Measurements from ENCODE around the gene PPP1R8. TPM values are rescaled to one million over a fixed set of nuclear protein-coding genes. Genes with fewer than 3 reads are reported as not detected.
"Not testable (repeated sequence)": the region's sequence is repeated elsewhere in the genome, so short reads cannot be mapped to it uniquely, and the experiment has no call there.

The PPP1R8 gene
- total RNA-seq, 1 donor from 2014 or later = 25.8 TPM

DNA sequence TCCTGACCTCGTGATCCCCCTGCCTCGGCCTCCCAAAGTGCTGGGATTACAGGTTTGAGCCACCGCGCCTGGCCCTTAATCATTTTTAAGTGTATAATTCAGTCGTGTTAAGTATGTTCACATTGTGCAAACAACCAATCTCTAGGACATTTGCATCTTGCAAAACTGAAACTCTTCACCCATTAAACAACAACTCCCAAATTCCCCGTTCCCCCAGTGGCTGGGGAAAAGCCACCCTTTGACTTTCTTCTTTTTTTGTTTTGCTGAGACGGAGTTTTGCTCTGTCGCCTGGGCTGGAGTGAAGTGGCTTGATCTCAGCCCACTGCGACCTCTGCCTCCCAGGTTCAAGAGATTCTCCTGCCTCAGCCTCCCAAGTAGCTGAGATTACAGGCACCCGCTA lies 35.2 kb downstream of the PPP1R8 start:
- intact Hi-C loops (cut with micrococcal nuclease) = no loop called here
- DNase-seq (no peak), ATAC-seq (no peak)

DNA sequence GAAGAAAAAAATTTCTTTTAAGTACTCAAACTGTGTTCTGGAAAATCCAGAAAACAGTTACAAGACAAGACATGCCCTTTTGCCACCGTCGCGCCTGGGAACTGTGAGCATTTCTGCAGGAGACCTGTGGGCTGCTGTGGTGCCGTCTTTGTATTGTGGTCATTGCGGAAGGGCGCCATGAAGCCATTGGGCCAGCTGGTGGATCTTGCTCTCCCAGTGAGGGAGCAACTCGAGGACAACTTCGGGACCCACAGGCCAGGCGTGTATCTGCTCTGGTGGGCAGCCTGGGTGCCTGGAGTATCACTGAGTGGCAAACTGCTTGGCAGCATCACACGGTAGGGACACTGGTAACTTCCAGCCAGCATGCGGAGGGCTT lies 38.0 kb downstream of the PPP1R8 start:
- intact Hi-C loops (cut with micrococcal nuclease) = no loop called here
- no peak for ATAC-seq
- DNase-seq = no peak

DNA sequence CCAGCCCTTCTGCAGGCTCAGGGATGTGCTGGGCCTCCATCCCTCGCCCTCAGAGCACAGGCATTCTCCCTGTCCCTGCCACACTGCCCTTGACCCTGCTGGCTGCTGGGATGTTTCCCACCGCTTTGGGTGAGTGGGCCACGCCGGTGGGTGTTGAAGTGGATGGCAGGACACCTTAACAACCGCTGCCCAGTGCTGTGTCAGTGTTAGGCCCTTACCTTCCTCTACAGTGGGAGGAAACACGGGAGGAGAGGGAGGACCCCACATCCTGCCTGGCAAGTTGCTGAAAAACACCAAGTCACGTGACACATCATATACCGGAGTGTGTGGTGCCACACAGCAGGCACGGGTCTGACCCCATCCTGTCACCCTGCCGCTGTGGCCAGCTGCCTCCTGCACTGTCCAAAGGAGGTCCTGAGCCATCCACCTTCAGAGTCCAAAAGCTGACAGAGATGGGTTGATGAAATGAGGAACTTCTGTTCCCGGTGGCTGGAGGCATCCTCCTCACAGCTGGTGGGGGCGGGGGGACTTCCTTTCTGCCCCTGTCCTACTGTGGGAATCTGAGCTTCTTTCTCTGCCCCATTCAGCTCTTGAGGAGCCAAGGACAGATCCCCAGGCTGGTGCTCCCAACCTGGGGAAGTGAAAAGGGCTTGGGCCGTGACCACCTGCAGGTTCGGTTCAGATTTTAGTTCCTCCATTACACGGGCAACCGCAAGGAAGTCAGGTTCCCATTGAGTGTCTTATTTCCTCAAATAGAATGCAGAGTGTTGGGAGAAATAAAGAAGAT lies 38.5 kb downstream of the PPP1R8 start:
- intact Hi-C loops (cut with micrococcal nuclease) = no loop called here
- peak; percentile 6 for ATAC-seq

DNA sequence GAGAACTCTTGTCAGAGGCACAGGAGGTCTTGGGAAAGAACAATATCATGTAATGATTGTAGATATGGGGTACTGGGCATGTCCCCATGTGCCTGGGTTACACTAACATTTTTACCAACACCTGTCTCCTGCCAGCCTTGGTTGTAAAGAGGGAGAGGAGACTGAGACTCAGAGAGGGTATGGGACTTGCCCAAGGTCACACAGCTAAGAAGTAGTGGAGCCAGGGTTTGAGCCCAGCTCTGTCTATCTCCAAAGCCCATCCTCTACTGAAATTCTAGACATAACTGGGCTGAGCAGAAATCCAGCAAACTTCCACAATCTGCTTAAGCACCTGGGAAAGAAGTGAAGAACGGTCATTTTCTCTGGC lies 39.1 kb downstream of the PPP1R8 start:
- ATAC-seq = no peak
- no peak for DNase-seq
- intact Hi-C loops (cut with micrococcal nuclease) = no loop called here

More for the DNA sequence above, 38.5 kb downstream of the PPP1R8 start:
- no peak for DNase-seq

DNA sequence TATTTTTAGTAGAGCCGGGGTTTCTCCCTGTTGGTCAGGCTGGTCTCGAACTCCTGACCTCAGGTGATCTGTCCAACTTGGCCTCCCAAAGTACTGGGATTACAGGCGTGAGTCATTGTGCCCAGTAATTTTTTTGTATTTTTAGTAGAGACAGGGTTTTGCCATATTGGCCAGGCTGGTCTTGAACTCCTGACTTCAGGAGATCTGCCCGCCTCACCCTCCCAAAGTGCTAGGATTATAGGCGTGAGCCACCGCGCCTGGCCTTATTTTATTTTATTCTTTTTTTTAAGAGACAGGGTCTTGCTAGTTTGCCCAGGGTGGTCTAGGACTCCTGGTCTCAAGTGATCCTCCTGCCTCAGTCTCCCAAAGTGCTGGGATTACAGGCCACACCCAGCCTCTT lies 40.5 kb downstream of the PPP1R8 start:
- intact Hi-C loops (cut with micrococcal nuclease); DNase-seq; ATAC-seq: not testable (repeated sequence)

DNA sequence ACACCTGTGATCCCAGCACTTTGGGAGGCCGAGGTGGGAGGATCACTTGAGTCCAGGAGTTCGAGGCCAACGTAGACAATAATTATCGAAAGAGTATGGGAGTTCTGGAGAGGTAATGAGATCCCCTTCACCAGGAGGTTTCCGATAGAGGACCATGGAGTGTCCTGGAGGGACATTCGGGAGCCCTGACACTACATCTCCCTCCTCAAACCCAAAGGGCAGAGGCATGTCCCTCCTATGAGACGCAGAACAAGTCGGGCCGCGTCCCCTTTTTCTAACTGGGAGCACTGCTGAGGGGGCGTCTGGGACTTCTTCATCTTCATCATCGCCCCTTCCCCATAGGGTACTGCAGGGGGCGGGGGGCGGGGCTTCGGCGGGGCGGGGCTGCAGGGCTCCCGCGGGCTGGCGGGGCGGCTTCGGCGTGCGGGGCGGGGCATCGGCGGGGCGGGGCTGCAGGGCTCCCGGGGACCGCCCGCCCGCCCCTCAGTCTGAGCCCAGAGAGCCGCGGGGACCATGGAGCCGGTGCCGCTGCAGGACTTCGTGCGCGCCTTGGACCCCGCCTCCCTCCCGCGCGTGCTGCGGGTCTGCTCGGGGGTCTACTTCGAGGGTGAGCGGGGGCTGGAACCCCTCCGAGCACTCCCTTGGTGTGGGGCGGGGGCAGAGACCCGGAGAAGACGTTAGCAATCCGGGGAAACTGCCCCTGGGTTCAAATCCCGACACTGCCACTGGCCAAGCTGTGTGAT lies 41.6 kb downstream of the PPP1R8 start, which contains the start of gene THEMIS2:
TSS of gene THEMIS2 (plus strand) at position 486 of the 743 bp plus-strand sequence. CDS start at position 514, 28 bp downstream.
- ATAC-seq (peak; percentile 92), DNase-seq (peak; percentile 83)
- intact Hi-C loops (cut with micrococcal nuclease) = no loop called here

DNA sequence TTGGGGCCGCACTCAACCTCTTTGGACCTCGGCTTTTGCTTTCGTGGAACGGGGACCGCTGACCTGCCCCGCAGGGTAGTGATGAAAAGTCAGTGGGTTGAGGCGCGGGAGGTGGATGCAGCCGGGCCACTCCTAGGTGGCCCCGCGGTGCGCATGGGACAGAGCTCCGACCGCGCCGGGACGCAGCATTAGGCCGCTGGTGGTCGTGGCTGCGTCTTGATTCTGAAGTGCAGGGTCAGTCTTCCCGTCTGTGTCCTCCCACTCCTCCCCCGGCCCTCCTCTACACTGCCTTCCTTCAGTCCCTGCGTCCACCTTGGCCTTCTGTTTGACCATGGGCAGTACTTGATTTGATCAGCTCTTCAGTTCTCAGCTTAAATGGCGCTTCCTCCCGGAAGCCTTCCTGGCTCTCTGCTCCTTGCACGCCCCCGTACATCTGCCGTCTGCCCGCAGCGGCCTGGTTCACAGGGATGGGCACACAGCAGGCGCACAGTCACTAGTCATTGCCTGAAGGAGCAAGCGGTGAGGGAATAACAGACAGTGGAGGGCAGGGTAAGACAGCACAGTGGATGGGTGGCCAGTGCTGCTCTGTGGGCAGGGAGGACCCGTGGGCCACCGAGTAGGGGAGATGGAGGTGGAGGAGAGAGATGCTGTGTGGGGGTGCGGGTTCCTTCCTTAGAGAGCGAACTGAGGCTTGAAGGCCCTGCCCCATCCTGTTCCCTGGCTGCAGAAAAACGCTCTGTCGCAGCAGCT lies 42.4 kb downstream of the PPP1R8 start:
- ATAC-seq (peak; percentile 24), DNase-seq (no peak)
- intact Hi-C loops (cut with micrococcal nuclease) = no loop called here

DNA sequence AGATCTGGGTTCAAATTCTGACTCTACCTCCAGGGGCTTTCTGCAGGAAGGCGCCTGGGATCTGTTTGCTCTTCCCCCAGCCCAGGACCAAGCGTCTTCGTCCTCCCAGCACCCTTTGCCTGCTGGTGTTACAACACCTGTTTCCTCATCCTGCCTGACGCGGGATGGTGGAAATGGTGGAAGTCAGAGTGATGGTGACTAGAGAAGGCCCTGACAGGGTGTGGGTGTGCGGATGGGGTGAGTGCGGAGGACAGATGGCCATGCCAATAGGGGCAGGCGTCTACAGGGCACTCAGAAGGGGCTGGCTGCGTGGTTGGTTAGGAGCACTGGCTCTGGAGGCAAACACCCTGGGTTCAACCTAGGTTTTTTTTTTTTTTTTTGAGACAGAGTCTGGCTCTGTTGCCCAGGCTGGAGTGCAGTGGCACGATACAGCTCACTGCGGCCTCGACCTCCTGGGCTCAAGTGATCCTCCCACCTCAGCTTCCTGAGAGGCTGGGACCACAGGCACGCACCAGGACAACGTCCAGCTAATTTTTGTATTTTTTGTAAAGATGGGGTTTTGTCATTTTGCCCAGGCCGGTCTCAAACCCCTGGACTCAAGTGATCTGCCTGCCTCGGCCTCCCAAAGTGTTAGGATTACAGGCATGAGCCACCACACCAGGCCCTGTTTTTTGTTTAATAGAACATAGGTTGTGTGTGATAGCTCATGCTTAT lies 43.2 kb downstream of the PPP1R8 start:
- intact Hi-C loops (cut with micrococcal nuclease) = no loop called here
- peak; percentile 45 for DNase-seq
- peak; percentile 32 for ATAC-seq

DNA sequence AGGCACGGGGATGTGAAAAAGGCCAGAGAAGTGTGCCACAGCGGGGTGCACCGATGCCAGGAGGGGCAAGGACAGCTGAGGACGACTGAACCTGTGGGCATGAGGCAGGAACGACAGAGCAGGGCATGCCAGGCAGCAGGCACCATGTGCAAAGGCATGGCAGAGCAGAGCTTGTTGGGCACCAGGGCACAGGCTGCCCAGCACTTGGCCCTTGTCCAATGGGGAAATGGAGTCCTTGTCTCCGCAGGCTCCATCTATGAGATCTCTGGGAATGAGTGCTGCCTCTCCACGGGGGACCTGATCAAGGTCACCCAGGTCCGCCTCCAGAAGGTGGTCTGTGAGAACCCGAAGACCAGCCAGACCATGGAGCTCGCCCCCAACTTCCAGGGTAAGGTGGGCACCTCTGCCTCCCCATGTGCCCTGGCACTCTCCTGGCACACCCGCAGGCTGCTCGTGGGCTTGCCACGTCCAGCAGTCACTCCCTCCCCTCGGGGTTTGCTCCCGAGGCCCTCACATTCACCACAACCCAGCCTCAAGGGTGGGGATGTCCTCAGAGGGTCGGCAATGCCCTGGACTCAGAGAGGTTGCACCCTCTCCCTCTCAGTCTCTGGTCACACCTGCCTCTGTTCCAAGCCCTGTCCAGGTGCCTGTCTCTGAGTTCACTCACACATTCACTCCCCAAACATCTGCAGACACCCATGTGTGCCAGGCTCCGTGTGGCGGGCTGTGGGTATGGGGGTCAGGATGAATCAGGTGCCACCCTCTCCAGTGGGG lies 45.9 kb downstream of the PPP1R8 start:
- ATAC-seq (no peak), DNase-seq (no peak)
- intact Hi-C loops (cut with micrococcal nuclease) = no loop called here

- no peak for ATAC-seq
- intact Hi-C loops (cut with micrococcal nuclease) = no loop called here
- DNase-seq = no peak
Measured at GRCh38 chr1:27877115-27877416, 46.5 kb downstream of the PPP1R8 start.

DNA sequence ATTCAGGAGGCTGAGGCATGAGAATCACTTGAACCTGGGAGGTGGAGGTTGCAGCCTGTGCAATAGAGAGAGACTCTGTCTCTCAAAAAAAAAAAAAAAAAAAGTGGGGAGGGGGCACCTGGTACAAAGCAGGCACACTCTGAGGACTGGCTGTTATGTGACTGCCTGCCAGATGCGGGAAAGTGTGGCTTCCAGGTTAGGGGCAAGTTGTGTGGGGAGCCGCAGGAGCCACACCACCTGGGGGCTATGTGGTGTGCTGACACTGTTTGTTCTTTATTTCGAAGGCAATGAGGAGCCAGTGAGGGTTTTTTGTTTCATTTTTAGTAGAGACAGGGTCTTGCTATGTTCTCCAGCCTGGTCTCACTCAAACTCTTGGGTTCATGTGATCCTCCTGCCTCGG lies 47.5 kb downstream of the PPP1R8 start:
- ATAC-seq (no peak), DNase-seq (no peak)
- intact Hi-C loops (cut with micrococcal nuclease) = no loop called here

GRCh38 chr1:27878787-27879335 lies 48.3 kb downstream of the PPP1R8 start:
- no peak for DNase-seq
- intact Hi-C loops (cut with micrococcal nuclease) = no loop called here

GRCh38 chr1:27879374-27880082 lies 48.9 kb downstream of the PPP1R8 start:
- no peak for ATAC-seq
- no peak for DNase-seq
- intact Hi-C loops (cut with micrococcal nuclease) = no loop called here

More at GRCh38 chr1:27878787-27879335, 48.3 kb downstream of the PPP1R8 start:
- ATAC-seq = no peak

DNA sequence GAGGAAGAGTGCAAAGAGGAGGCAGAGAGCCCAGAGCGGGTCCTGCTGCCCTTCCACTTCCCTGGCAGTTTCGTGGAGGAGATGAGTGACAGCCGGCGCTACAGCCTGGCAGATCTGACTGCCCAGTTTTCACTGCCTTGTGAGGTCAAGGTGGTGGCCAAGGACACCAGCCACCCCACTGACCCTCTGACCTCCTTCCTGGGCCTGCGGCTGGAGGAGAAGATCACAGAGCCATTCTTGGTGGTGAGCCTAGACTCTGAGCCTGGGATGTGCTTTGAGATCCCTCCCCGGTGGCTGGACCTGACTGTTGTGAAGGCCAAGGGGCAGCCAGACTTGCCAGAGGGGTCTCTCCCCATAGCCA lies 51.9 kb downstream of the PPP1R8 start:
- no peak for ATAC-seq
- no peak for DNase-seq
- intact Hi-C loops (cut with micrococcal nuclease) = no loop called here

DNA sequence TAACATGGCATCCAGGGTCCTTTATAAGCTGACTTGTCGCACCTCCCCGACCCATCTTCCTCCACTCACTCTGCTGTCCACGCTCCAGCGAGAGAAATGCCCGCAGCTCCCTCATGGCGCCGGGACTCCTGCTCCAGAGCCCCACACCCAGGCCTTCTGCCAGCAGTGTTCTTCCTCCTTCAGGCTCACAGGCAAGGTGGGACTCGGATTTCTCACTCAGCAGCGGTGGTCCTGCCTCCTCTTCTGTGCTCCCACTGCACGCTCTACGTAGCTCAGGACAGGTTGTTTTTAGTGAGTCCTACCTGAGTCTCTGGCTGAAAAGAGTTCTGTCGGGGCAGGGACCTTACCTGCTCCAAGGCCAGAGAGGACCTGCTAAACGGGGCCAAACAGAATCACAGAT lies 53.0 kb downstream of the PPP1R8 start:
- no peak for DNase-seq
- intact Hi-C loops (cut with micrococcal nuclease) = no loop called here
- ATAC-seq = no peak

- intact Hi-C loops (cut with micrococcal nuclease) = no loop called here
- DNase-seq = no peak
- ATAC-seq = peak; percentile 15
Measured at GRCh38 chr1:27884006-27884954, 53.7 kb downstream of the PPP1R8 start.

DNA sequence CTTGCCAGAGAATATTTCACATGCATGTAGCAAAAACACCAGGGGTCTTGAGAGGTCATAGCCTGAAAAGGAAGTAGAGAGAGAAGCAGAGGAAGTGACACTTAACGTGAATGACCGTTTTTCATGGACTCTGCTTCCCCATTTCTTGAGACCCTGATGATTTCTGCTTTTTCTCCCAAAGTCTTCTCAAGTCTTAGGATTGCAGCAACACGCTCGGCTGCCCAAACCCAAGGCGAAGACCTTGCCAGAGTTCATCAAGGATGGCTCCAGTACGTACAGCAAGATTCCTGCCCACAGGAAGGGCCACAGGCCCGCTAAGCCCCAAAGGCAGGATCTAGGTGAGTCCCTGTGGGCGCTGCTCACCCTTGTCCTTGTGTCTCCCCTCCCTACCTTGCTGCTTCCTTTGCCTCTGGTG lies 54.5 kb downstream of the PPP1R8 start:
- ATAC-seq = peak; percentile 62
- DNase-seq = no peak
- intact Hi-C loops (cut with micrococcal nuclease) = no loop called here

Measured in left ventricle myocardium superior (tissue), 1 donor.